Neural progenitor cell (in vitro differentiated cells): ENCODE data around the gene TNFRSF11A.

Source experiments
- EZH2phosphoT487 ChIP-seq: fragments of 200-600 bp; sonication (generic); IDR thresholded peaks from 2 replicates; pipeline ENCODE4 v1.6.1; 2017; ENCODE audit warnings: antibody characterized with exemption
- TF ChIP-seq, protein P1 (sequence below): fragments of 200-600 bp; sonication (generic); IDR thresholded peaks from 2 replicates; pipeline ENCODE4 v1.5.1; 2017; ENCODE audit warnings: antibody characterized with exemption, mild to moderate bottlenecking

DNA sequence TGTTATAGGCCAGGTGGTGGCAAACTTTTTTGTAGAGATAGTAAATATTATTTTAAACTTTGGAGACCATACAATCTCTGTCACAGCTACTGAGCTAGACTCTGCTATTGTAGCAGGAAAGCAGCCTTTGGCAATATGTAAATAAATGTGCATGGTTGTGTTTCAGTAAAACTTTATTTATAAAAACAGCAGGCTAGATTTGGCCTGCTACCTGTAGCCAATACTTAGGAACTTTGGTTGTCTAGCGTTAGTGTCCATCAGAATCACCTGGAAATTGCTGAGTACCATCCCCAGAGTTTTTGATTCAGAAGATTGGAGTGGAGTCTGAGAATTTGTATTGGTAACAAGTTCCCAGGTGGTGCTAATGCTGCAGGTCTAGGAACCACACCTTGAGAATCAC, 23.8 kb upstream of the TNFRSF11A start:
- TF ChIP-seq, protein P1, sequence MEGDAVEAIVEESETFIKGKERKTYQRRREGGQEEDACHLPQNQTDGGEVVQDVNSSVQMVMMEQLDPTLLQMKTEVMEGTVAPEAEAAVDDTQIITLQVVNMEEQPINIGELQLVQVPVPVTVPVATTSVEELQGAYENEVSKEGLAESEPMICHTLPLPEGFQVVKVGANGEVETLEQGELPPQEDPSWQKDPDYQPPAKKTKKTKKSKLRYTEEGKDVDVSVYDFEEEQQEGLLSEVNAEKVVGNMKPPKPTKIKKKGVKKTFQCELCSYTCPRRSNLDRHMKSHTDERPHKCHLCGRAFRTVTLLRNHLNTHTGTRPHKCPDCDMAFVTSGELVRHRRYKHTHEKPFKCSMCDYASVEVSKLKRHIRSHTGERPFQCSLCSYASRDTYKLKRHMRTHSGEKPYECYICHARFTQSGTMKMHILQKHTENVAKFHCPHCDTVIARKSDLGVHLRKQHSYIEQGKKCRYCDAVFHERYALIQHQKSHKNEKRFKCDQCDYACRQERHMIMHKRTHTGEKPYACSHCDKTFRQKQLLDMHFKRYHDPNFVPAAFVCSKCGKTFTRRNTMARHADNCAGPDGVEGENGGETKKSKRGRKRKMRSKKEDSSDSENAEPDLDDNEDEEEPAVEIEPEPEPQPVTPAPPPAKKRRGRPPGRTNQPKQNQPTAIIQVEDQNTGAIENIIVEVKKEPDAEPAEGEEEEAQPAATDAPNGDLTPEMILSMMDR = no peak
- no peak for TF ChIP-seq EZH2phosphoT487
